K562 (cell line): ENCODE measurements around the gene NLRP10. TPM values are rescaled to one million over a fixed set of nuclear protein-coding genes. Genes with fewer than 3 reads are reported as not detected.
A peak's percentile ranks its signal among the peaks of the same experiment; 100 is the strongest.

Experiments
- BCLAF1 ChIP-seq, 2 experiments: fragments of 450-650 bp in 1 of 2; IDR thresholded peaks; 2 replicates each; pipeline ENCODE4 v1.6.1; 2011 to 2017; ENCODE audit warnings: low read depth in 2 of 2, antibody characterized with exemption in 1 of 2, borderline replicate concordance in 1 of 2, low read length in 1 of 2, mild to moderate bottlenecking in 1 of 2, mixed read lengths in 1 of 2; ENCODE audit not compliant: control insufficient read depth in 1 of 2
- PHF20 ChIP-seq: fragments of 450-650 bp; IDR thresholded peaks from 2 replicates; pipeline ENCODE4 v1.6.1; 2018; ENCODE audit not compliant: partially characterized antibody
- POLR2B ChIP-seq: fragments of 450-650 bp; IDR thresholded peaks from 2 replicates; pipeline ENCODE4 v1.6.1; 2018; ENCODE audit warnings: low read depth; ENCODE audit not compliant: partially characterized antibody
- ZBTB2 ChIP-seq: fragments of 450-650 bp; IDR thresholded peaks from 2 replicates; pipeline ENCODE4 v1.6.1; 2016; ENCODE audit warnings: antibody characterized with exemption
- ZNF23 ChIP-seq: fragments of 250-450 bp; sonication (Bioruptor Pico); IDR thresholded peaks from 2 replicates; pipeline ENCODE4 v1.4.0; 2020; ENCODE audit warnings: mild to moderate bottlenecking
- ZNF766 ChIP-seq: fragments of 200-800 bp; sonication (Bioruptor generic); conservative IDR thresholded peaks from 2 replicates; pipeline ENCODE4 v1.6.1; 2016; ENCODE audit warnings: missing genetic modification characterization, missing compliant biosample characterization
- polyA plus RNA-seq, 8 experiments: library from polyadenylated mRNA; depleted of rRNA in 4 of 8; stranded (reverse) in 5 of 8; unstranded in 3 of 8; fragments of >200 nt; fragmentation: Nextera tagmentation in 2 of 8; fragmentation: Illumina TruSeq in 1 of 8; extraction: Ambion mirVana in 2 of 8; extraction: Trizol in 1 of 8; gene quantifications; 2 replicates each; pipeline versions ENCODE4 v1.2.1 to v1.2.3, GENCODE V29; 2011 to 2014; ENCODE audit warnings: inconsistent platforms in 1 of 8, missing spikeins in 1 of 8
- total RNA-seq, 7 experiments: library from RNA; depleted of rRNA in 6 of 7; stranded (reverse); fragments of >200 nt in 6 of 7; fragmentation: Illumina TruSeq in 2 of 7; extraction: Trizol in 2 of 7; gene quantifications; 2 replicates each; pipeline versions ENCODE4 v1.2.1 to v1.2.3, GENCODE V29; 2011 to 2021; ENCODE audit warnings: low replicate concordance in 1 of 7

Gene NLRP10
- total and polyA plus RNA-seq, 9 of the 15 experiments (the other 6 are each of a cell fraction or from before 2014, with no cell fraction given): 0.04 to 0.14 (median 0.09) TPM; not detected in 6

DNA sequence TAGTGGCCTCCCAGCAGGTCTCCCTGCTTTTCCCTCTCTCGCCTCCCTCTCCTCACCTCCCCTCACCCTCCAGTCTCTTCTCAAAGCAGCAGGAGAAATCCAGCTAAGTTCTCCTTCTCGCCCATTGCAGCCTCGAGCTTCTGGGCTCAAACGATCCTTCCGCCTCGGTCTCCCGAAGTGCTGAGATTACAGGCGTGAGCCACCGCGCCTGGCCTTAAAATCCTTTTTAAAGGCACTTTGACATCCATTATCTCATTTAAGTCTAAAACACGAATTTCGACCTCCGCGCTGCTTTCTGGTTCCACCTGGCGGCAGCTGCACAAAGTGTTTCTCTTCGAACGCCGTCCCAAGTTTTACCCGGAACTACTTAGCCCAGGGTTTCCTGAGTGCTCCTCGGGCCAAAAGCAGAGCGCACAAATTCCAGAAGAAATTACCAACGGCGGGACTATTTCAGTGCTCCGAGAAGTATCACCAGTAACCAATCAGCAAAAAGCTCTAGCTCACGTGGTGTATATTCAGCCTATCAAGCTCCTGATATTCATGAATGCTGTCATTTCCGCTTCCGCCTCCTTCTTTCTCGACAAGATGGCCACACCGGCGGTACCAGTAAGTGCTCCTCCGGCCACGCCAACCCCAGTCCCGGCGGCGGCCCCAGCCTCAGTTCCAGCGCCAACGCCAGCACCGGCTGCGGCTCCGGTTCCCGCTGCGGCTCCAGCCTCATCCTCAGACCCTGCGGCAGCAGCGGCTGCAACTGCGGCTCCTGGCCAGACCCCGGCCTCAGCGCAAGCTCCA lies 21.7 kb upstream of the NLRP10 start, which contains the start of gene EIF3F (continued):
- peak in 1 of 2 experiments; percentile 77; a peak in 1 of 4 replicates for TF ChIP-seq BCLAF1 (IDR thresholded peaks at IDR 0.05; ENCODE audit: borderline replicate concordance in 1 of 2, control insufficient read depth in 1 of 2, low read depth in 2 of 2, low read length in 1 of 2)
- peak; percentile 98 for TF ChIP-seq PHF20
- TF ChIP-seq ZNF23 (CRISPR knock-in tag): no peak
- peak; percentile 62; the same call in 1 of the 2 replicates for TF ChIP-seq ZNF766 (CRISPR knock-in tag)
- 0 out of 2 replicates have a peak, but pooled peaks have one; percentile 18 for TF ChIP-seq ZBTB2
- peak; percentile 40 for TF ChIP-seq POLR2B
